Adipose tissue (tissue), 3 donors: Measurements from ENCODE around the gene CRKL. TPM values are rescaled to one million over a fixed set of nuclear protein-coding genes. Genes with fewer than 3 reads are reported as not detected.
"Not testable (repeated sequence)": the region's sequence is repeated elsewhere in the genome, so short reads cannot be mapped to it uniquely, and the experiment has no call there.

Experiments
- H3K27ac ChIP-seq: one replicate; pipeline ENCODE4 v1.5.1; 2013; ENCODE audit warnings: low read depth, low read length
- WGBS, 3 donors: extraction: QIAGEN DNeasy Blood & Tissue Kit; methylation state at CpG; one replicate each; pipeline ENCODE4 v1.1.7; 2013; 5-methylcytosine and 5-hydroxymethylcytosine counted together
- polyA plus RNA-seq, 3 donors: library from polyadenylated mRNA; stranded (reverse); fragments of 200-250 nt; gene quantifications; one replicate each; pipeline ENCODE4 v1.2.3, GENCODE V29; 2013
- donor health status: healthy with polysubstance abuse.
- donor health status: Bipolar disorder and iron deficiency.
- donor health status: healthy.

CRKL gene
- polyA plus RNA-seq, 3 donors: 10.7 to 19.8 (median 16.2) TPM

GRCh38 chr22:20897737-20898136, 19.5 kb upstream of the CRKL start:
- not testable (repeated sequence) for H3K27ac ChIP-seq
- WGBS, 3 donors: 80 to 96% (median 92%) methylated on average over 6 to 7 of the region's 7 CpGs

- no peak overlapping the region for H3K27ac ChIP-seq
- WGBS, 3 donors: 63 to 82% (median 67%) methylated on average over 7 of the region's 7 CpGs
Measured at GRCh38 chr22:20899827-20900423, 17.3 kb upstream of the CRKL start.

DNA sequence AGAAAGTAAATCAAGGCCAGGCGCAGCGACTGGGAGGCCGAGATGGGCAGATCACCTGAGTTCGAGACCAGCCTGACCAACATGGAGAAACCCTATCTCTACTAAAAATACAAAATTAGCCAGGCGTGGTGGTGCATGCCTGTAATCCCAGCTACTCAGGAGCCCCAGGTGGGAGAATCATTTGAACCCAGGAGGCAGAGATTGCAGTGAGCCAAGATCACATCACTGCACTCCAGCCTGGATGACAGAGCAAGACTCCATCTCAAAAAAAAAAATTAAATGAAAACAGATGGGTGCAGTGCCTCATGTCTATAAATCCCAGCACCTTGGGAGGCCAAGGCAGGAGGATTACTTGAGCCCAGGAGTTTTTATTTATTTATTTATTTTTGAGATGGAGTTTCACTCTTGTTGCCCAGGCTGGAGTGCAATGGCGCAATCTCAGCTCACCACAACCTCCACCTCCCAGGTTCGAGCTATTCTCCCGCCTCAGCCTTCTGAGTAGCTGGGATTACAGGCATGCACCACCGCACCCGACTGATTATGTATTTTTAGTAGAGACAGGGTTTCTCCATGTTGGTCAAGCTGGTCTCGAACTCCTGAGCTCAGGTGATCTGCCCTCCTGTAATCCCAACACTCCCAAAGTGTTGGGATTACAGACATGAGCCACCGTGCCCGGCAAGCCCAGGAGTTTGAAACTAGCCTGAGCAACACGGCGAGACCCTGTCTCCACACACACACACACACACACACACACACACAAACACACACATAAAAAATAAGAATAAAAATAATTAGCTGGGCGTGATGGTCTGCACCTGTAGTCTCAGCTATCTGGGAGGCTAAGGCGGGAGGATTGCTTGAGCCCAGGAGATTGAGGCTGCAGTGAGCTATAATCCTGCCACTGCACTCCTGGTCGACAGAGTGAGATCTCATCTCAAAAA, 15.8 kb upstream of the CRKL start:
- WGBS, 3 donors: 89 to 95% (median 93%) methylated on average over 18 of the region's 18 CpGs
- not testable (repeated sequence) for H3K27ac ChIP-seq

- WGBS, 3 donors: 96 to 100% (median 99%) methylated on average over 2 of the region's 2 CpGs
- H3K27ac ChIP-seq: no peak overlapping the region
Measured at GRCh38 chr22:20903093-20903492, 14.1 kb upstream of the CRKL start.

DNA sequence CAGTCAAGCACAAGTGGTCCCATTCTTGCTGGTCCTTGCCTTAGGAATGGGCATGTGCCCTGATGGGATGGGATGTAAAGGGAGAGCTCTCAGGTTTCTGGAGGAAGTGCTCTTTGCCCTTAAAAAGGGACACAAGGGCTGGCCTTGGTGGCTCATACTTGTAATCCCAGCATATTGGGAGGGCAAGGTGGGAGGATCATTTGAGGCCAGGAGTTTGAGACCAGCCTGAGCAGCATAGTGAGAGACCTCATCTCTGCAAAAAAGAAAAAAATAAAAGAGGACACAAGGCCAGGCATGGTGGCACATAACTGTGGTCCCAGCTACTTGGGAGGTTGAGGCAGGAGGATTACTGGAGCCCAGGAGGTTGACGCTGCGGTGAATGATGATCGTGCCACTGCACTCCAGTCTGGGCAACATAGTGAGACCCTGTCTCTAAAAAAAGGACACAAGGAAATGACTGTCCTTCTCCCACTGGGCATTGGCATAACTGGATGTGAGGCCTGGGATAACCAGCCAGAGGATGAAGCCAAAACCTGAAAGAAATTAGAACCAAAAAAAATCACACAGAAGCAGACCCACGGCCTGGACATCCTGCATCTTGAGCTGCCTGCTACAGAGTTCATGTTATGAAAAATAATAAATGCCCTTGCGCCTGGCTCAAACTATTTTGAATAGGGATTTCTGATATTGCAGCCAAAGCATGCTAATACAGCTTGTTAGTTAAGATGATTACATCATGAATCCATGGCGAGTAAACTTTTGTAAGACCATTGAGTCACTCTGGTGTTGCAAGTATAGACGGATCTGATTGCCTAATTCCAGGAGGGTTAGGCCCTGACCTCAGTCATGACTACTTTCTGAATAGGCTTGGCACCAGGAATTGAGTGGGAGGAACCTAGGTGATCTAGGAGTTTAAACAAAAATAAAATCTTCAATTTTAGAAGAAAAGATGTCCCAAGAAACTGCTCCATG, 12.9 kb upstream of the CRKL start:
- H3K27ac ChIP-seq: no peak overlapping the region

DNA sequence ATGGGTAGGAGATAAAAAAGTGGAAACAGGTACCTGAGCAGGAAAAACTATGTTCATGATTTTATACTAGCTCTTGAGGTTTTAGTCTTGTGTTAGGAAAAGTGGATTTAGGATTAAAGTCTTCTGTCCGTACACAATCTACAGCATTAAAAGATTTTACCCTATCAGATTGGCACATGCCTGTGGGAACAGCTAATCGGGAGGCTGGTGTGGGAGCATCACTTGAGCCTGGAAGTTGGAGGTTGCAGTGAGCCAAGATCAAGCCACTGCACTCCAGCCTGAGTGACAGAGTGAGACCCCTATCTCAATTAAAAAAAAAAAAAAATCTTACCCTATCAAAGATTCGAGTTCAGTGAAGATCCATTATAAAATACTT, 12.2 kb upstream of the CRKL start:
- WGBS, 3 donors: 62 to 78% (median 64%) methylated on average over 3 of the region's 3 CpGs
- no peak overlapping the region for H3K27ac ChIP-seq

More for the DNA sequence above, 12.9 kb upstream of the CRKL start:
- WGBS, 3 donors: 66 to 90% (median 68%) methylated on average over 7 of the region's 7 CpGs

DNA sequence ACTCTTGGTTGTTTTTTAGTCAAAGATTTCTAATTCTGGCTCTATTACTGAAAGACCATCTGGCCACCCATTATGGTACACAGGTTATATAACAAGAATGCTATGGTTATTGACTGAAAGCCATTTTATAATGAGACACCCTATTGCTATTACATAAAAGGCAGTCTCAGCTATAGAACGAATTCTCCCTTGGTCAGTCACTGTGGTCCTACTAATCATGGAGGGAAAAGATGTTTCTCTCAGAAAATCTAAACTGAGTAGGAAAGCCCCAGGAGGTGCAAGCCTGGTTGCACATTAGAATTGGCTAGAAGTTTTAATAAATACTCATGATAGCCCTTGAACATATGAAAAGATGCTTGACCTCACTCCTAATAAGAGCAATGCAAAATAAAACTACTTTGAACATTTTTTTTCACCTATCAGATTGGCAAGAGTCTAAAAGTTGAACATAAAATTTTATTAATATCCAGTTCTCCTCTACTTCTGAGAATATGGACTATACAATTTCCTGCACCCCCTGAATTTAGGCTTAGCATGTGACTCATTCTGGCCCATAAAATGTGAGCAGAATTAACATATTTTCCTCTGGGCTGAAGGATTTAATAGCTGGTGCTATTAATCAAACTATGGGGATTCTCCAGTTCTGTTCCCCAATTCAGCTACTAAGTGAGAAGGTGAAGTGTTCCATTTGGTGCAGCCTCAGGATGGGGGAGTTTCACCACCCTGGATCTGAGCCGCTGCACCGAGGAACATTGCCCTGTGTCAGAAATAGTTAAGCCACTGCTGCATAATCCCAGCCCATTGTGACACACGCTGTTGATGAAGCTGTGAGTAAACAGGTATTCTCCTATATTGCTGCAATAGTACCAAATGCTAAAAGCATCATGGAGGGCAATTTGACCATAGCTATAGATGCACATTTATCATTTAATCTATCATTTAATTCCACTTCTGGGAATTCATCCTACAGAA, 11.5 kb upstream of the CRKL start:
- H3K27ac ChIP-seq: no peak overlapping the region
- WGBS, 3 donors: 59 to 69% (median 63%) methylated on average over 4 of the region's 4 CpGs

DNA sequence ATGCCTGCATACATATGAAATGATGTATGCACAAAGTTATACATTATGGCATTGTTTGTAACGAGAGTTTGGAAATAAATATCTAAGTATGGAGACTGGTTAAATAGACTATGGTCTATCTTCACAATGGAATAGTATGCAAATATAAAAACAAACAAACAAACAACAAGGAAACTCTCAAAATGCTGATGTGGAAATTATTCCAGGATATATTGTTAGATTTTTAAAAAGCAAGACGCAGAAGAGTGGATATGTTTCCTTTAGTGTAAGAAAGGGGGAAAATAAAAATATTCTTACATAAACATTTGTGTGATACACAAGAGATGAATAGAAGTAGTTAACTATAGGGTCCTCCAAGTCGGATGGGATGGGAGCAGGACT, 10.8 kb upstream of the CRKL start:
- 69 to 87% (median 82%) methylated on average over 3 of the region's 3 CpGs for WGBS, 3 donors
- H3K27ac ChIP-seq: no peak overlapping the region

- WGBS, 3 donors: 89 to 93% (median 92%) methylated on average over 5 of the region's 5 CpGs
Measured at GRCh38 chr22:20908717-20909116, 8.5 kb upstream of the CRKL start.

DNA sequence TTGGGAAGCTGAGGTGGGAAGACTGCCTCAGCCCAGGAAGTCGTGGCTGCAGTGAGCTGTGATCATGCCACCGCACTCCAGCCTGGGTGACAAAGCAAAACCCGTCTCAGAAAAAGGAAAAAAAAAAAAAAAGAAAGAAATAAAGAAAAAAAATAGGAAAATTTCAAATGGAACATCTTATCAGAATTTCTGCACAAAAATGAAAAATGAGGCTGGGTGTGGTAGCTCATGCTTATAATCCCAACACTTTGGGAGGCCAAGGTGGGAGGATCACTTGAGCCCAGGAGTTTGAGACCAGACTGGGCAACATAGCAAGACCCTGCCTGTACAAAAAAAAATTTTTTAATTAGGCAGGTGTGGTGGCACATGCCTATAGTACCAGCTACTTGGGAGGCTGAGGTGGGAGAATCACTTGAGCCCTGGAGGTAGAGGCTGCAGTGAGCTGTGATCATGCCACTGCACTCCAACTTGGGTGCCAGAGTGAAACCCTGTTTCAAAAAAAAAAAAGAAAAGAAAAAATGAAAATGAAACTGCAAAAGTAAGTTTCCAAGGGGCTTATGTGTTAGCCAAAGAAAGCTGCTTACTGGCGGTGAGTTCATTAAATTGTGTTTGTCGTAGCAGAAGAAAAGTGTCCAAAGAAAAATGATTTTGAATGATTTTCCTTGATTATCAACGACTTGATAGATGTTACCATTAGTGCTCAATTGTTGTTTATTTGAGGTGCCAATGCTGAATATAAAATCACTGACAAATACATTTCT, 7.5 kb upstream of the CRKL start:
- WGBS, 3 donors: 61 to 78% (median 71%) methylated on average over 6 of the region's 6 CpGs

More at GRCh38 chr22:20908717-20909116, 8.5 kb upstream of the CRKL start:
- not testable (repeated sequence) for H3K27ac ChIP-seq

GRCh38 chr22:20912494-20912893, 4.7 kb upstream of the CRKL start:
- WGBS, 3 donors: 87 to 92% (median 91%) methylated on average over 6 of the region's 6 CpGs

More for the DNA sequence above, 7.5 kb upstream of the CRKL start:
- no peak overlapping the region for H3K27ac ChIP-seq

DNA sequence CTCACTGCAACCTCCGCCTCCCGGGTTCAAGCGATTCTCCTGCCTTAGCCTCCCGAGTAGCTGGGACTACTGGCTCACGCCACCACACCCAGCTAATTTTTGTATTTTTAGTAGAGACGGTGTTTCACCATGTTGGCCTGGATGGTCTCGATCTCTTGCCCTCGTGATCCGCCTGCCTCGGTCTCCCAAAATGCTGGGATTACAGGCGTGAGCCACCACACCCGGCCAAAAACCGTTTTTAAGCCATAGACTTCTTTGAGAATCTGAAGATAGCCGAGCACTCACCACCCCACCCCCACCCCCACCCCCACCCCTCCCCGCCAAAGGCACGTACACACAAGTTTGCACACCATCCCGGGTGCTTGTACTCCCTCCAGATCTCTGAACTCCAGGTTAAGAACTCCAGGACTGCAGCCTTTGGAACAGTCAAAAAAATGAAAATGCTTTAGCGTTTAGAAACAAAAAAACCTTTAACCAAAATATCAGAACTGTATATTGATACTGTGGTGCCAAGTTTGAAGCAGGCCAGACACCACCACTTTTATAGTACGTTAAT, 1.5 kb downstream of the CRKL start:
- H3K27ac ChIP-seq: no peak overlapping the region
- WGBS, 3 donors: 1 to 3% (median 2%) methylated on average over 18 to 19 of the region's 19 CpGs

More at GRCh38 chr22:20912494-20912893, 4.7 kb upstream of the CRKL start:
- no peak overlapping the region for H3K27ac ChIP-seq

DNA sequence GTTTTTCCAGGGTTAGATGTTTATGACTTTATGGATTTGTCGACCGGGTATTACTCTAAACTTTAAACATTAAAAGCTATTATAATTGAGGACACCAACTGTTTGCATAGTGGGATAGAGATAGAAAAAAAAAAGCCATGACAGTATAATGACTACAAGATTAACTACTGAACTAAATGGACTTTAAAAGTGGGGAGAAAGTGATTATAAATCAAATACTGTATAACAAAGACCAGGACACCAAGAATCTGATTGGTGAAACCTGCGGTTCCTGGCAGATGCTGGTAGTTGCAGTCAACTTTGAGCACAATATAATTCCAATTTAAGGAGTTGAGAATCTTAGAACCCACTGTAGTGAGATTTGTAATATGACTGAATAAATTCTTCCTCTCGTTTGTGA, 2.5 kb downstream of the CRKL start:
- 7 to 22% (median 15%) methylated on average over 4 of the region's 4 CpGs for WGBS, 3 donors
- no peak overlapping the region for H3K27ac ChIP-seq

DNA sequence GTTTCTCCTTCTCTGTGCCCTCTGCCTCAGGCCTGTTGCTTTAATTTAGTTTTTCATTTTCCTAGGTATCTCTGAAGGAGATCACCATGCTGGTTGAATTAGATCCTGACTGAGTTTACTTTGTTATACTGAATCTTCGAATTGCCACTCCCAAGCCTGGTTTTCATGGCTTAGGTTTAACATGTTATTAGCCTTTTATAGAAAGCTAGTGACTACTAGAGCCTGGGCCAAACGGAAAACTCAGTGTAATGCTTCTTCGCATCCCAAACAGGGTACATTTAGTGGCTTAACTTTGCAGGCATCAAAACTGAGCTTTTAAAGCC, 3.6 kb downstream of the CRKL start:
- no peak overlapping the region for H3K27ac ChIP-seq
- WGBS, 3 donors: 49 to 71% (median 68%) methylated on average over 3 of the region's 3 CpGs

DNA sequence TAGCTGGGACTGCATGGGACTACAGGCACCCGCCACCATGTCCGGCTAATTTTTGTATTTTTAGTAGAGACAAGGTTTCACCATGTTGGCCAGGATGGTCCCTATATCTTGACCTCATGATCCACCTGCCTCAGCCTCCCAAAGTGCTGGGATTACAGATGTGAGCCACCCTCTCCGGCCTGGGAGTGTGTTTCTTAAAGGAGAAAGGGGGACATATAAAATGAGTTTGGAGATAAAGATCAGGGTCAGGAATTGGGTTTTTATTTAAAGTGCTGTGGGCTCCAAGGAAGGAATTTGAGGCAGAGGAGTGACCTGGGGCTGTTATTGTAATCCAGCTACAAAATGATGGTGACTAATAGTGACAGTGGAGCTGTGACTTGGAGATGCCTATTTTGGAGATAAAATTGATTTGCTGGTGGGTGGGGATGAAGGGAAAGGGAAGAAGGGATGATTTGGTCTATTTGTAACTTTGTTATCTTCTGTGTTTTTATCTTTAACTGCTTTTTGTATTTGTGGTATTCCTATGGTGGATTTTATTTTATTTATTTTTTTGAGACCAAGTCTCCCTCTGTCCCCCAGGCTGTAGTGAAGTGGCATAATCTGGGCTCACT, 5.0 kb downstream of the CRKL start:
- no peak overlapping the region for H3K27ac ChIP-seq
- 69 to 87% (median 83%) methylated on average over 3 of the region's 3 CpGs for WGBS, 3 donors

GRCh38 chr22:20926243-20926642, 9.0 kb downstream of the CRKL start:
- no peak overlapping the region for H3K27ac ChIP-seq
- 90 to 96% (median 90%) methylated on average over 2 of the region's 2 CpGs for WGBS, 3 donors
